Body of pancreas (tissue), 4 donors: ENCODE results near the gene BMPR1B.

Experiments used
- CTCF ChIP-seq, 7 experiments: fragments of 450-650 bp in 4 of 7; fragments of 200-600 bp in 3 of 7; sonication (generic) in 3 of 7; IDR thresholded peaks; one replicate each; pipeline ENCODE4 v1.5.1; 2016 to 2019; ENCODE audit warnings: antibody characterized with exemption in 7 of 7
- POLR2A ChIP-seq, 3 donors: fragments of 450-650 bp; IDR thresholded peaks; one replicate each; pipeline ENCODE4 v1.6.1; 2016; ENCODE audit warnings: antibody characterized with exemption in 3 of 3, mild to moderate bottlenecking in 2 of 3

GRCh38 chr4:95080969-95081368 is 323.2 kb downstream of the BMPR1B start:
- no peak for TF ChIP-seq CTCF (IDR thresholded peaks at IDR 0.05)
- no peak for TF ChIP-seq POLR2A (IDR thresholded peaks at IDR 0.05)
